ENCODE measurements around the gene MSH3.
"Not testable (repeated sequence)": the region's sequence is repeated elsewhere in the genome, so short reads cannot be mapped to it uniquely, and the experiment has no call there.

Gene MSH3

DNA sequence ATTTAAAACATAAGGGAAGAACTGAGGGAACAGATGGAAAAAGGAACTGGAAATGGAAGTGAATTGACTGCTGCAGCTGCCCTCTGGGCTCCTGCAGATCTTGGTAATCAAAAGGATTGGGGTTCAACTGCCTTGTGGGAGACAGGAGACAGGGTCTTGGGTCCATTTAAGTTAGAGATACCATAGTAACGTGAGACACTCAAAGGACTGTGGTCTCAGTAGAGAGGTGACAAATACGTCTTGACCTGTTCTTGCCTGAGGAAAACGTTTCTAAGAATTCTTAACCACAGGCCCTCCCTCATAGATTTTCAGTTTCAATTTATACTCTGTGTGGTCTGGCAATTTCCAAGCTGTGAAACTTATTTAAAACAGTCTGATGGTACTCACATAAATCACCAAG lies 101.2 kb downstream of the MSH3 start:
- DNase-seq: peak; percentile 20
- peak; percentile 76 for ATAC-seq

DNA sequence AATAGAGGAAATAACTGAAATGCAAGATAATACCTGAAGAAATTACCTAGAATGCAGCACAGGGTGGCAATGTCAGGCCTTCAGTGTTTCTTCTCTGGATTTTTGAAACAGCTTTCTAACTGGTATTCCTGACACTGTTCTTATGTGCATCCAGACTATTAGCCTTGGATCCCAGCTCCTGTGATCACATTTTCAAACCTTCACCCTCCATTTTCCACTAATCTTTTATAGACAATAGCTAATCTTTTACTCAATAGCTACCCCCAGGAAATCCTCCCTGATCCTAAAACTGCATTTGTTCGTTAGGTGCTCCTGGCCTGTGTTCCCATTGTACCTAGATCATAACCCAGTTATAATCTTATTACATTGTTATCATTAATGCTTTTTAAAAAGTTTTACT lies 101.8 kb downstream of the MSH3 start:
- no peak for DNase-seq
- no peak for ATAC-seq

DNA sequence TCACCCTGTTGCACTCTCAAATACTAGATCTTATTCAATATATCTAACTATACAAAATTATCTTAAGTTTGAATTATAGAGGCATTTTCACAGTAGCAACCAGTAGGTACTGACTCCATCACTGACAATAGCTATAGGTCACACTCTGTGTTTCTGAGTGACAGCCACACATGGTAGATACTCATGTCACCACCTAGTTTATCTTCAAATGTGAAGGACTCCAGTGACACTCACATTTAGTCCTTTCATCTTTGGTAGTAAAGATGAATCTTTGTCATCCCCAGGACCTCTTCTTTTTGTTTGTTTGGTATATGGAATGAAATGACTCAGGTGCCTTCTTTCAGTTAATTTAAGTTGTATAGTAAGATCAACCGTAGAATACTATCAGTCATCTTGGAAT lies 102.8 kb downstream of the MSH3 start:
- ATAC-seq: peak; percentile 55
- DNase-seq: no peak

DNA sequence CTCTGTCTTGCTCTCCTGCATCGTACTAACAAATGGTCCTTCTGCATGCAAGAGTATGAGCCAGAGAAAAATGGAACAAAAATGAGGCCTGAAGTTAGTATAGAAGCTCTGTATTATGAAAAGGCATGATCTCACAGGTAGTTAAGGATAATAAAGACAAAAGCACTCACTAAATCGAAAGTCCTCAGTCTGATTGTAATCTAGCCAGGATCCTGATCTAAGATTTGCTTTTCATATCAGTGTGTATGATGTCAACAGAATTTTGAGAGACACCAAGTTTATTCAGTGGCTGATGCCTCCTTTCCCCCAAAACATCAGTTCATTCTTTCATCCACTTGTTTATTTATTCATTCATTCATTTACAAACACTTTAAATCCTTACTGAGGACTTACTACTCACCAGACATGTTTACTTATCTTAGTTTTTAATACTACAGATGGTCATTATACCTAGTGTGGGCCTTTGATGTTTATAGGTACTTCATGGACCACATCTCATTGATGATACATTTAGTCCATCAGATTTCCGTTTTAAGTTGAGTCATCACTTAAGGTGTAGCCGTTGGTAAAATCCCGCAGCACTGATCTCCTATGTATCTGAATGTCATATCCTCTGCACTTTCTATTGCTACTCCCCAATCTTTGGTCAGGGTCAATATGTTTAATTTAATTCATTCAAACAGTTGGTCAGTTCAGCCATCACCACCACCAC lies 105.6 kb downstream of the MSH3 start:
- DNase-seq: no peak
- peak; percentile 38 for ATAC-seq

DNA sequence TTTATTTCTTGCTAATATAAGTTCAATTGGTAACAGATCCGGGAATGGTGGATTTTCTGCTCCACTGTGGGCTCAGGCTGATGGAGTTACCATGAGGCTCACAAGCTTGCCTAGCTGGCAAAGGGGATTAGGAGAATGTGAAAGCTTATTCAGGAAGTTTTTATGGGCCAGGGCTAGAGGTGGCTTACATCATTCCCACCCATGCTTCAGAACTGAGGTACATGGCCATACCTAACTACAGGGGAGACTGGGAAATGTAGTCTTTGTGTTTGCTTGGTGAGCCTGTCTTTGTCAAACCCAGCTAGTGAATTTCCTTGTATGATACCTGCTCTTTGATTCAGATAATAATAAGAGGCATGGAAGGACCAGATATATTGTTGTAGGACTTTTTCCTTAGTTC lies 106.2 kb downstream of the MSH3 start:
- ATAC-seq (no peak), DNase-seq (no peak)

DNA sequence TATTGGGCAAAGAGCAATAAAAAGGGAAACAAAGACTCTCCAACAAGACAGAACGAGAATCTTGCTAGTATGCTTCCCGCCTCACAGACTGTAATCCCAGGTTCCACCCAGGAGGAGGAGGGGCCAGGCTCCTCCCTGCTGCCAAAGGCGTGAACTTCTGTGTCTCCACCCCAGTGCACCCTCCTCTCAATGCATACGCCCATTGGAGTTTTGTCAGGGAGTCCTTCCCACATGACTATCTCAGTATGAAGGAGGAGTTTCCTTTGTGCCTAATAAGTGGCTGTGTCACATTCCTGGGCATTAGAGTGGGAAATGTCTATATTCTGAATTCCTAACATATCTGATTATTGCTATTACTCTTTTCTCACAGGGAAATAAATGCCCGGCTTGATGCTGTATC lies 106.7 kb downstream of the MSH3 start:
- DNase-seq (no peak), ATAC-seq (no peak)

DNA sequence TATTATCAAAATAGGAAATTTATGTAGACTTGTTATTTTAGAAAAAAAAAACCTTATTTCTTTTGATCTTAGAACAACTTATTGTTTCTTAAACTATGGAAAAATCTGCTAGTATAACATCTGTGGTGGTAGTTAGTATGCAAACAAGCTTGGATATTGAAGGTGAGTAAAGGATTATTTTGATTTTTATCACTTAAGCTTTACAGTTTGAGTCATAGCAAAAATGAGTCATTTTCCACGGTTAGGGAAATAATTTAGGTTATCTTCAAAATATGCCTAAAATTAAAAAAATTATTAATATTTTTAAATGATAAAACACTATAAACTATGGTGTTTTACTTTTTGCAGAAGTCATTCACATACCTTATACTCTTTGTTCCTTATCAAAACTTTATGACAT lies 107.5 kb downstream of the MSH3 start:
- no peak for DNase-seq
- no peak for ATAC-seq

DNA sequence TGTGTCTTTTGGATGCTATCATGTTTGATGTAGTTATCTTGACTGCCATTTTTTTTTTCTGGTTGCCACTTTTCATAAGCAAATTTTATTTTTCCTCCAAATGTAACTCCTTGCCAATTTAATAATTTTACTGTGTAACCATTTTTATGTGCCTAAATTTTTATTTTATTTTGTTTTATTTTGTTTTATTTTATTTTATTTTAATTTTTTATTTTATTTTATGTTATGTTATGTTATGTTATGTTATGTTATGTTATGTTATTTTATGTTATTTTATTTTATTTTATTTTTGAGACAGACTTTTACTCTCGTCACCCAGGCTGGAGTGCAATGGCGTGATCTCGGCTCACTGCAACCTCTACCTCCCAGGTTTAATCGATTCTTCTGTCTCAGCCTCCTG lies 108.1 kb downstream of the MSH3 start:
- DNase-seq (no peak), ATAC-seq (no peak)

DNA sequence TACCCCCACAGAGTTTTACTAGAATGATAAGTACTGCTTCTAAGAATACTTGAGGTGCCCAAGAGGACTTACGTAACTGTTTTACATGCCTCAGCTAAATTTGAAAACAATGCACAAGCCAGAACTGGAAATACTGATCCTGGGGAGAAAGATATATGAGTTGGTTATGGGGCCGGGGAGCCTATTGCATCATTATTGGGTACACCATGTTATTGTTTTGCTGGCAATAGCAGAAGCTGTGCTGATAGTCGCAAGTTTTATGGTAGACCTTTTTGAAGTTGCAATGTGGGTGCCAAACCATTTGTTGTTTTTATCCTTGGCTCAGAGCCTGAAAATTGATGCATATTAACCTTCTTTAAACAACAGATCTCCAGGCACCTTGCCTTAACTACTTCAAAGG lies 108.8 kb downstream of the MSH3 start:
- no peak for DNase-seq
- ATAC-seq: no peak

DNA sequence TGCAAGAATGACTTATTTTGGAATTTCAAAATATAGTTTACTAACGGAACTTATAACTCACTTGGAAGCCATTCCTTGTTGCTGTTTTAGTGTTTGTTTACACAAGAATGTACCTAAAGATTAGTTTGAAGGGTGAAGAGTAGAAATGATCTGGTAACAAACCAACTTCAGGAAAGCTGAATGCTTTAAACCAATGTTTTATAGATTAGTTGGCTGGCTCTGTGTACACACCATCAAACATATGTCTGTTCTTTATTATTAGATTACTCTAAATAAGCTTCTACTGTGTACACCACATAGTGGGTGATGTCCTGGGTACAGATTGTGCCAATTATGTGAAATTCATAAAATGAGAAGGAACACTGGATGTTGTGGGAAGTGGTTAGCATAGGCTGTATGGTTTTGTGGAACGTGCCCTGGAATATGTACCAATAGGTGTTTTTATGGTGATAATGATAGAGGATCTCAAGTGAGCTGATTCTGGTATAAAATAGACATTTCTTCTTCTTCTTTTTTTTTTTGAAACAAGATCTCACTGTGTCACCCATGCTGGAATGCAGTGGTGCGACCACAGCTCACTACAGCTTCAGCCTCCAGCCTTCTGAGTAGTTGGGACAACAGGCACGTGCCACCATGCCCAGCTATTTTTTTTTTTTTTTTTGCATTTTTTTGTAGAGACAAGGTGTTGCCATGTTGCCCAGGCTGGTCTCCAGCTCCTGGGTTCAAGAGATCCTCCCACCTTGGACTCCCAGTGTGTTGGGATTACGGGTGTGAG lies 109.6 kb downstream of the MSH3 start:
- ATAC-seq (no peak), DNase-seq (no peak)

DNA sequence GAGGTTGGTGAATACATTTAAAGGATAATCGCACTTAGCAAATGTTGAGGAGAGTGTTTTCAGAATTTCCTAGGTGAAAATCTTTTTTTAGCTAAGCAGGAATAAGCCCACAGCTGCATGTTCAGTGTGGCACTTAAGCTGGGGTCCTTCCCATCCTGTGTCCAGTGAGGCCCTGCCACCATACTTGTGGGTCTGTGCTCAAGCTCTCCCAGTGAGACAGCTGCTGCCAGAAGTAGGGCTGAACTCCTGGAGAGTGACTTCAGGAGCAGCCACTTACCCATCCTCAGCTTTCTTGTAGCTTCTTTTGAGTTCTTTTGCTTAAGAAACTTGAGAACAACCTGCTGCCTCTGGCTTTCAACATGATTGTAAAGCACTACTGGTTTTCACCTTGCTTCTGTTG lies 110.3 kb downstream of the MSH3 start:
- no peak for ATAC-seq
- no peak for DNase-seq

DNA sequence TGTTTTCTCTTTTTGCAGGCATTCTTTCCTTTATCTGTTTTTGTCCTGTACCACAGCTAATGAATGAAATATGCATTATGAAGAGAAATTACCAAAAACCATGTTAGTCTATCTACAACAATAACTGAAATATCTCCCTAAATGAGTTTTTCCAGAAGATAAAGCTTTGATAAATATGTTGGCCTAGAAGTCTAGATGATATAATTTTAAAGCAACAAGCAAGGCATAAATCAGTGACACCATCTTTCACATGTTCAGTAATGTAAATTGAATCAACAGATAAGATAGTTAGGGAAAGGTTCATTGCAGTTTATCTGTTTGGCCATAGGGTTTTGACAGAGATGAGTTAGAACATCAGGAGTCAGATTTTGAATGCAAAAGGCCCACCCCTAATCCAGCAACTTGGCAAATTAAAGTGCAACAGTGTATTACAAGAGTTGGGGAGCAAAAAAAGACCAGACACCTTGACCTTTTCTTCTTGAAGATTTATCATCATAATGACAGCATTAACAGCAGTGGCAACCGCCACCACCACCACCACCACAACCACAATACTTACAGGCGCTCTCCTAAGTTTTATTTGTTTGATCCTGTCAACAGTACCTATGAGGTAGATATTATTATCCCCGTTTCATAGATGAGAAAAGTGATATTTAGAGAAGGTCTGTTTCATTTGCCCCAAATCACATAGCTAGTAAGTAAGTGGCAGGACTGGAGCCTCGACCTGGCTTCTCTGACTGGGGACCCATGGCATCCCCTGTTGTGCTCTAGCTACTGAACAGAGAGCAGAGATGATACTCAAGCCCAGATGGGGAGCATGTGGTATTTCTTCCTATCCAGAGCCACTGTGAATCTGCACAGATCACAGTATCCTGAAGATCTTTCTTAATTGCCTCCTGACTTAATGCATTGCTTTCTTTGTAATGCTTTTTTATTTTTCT lies 123.2 kb downstream of the MSH3 start:
- peak; percentile 21 for DNase-seq
- peak; percentile 58 for ATAC-seq

DNA sequence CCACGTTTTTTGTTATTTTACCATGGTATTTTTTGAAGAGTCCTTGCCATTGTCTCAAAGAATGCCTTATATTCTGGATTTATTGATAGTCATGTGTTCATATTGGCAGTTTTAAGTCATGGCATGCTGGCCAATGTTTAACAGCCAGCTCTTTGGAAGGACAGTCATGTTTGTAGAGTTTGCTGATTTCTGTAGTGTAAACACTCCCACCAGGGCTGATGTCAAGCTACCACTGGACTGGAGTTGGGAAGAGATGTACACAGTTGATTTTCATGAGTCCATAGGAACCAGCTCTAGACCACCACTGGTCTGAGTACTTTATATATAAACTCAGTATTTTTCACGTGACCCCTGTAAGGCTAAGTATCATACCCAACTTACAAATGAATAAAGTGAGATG lies 125.6 kb downstream of the MSH3 start:
- no peak for ATAC-seq
- no peak for DNase-seq

DNA sequence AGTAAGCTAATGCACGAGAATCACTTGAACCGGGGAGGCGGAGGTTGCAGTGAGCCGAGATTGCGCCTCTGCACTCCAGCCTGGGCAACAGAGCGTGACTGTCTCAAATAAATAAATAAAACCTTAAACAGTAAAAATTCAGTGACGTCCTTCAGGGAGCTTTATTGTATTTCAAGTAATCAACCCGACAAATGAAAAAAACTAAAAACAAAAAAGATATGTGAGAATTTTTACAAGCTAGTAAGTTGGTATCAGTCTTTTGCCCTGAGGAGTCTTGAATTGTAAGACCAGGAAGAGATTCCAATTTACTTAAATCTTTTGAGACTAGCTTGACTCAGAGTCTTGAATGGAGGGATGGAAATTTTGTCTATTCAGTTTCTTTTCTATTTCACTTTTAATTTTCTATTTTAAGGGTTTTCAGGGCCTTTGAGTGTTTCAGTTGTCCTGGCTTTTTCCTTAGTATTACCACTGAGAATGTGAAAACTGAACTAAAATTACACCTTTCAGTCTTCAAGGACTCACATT lies 126.4 kb downstream of the MSH3 start:
- DNase-seq (no peak), ATAC-seq (no peak)

DNA sequence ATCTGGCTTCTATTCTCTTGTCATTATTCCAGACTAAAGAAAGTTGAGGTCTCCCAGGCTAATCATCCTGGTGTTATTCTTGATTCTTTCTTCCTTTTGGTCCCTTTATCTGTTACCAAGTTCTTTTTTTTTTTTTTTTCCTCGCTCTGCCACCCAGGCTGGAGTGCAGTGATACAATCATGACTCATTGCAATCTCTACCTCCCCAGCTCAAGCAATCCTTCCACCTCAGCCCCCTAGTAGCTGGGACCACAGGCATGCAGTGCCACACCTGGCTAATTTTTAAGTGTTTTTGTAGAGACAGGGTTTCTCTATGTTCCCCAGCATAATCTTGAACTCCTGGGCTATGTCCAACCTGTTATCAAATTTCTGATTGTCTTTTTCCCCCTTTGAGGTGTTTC lies 126.9 kb downstream of the MSH3 start:
- DNase-seq (no peak), ATAC-seq (peak; percentile 86)

DNA sequence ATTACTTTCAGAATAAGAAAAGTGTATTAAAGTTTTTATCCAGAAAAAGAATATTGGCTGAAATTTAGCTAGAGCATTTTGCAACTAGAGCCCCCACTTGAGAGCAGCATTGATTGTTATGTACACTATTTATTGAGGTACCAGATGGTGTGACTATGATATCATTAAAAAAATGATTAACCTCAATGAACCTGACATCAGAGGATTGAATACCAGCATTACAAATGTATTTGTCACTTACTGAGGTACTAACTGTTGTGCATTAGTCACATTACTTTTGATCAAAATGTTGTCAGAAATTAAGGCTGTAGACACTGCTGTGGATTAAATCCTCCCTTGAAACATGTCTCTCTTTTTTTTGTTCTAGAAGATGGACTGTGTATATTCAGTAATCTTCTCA lies 128.2 kb downstream of the MSH3 start:
- ATAC-seq: no peak
- no peak for DNase-seq

DNA sequence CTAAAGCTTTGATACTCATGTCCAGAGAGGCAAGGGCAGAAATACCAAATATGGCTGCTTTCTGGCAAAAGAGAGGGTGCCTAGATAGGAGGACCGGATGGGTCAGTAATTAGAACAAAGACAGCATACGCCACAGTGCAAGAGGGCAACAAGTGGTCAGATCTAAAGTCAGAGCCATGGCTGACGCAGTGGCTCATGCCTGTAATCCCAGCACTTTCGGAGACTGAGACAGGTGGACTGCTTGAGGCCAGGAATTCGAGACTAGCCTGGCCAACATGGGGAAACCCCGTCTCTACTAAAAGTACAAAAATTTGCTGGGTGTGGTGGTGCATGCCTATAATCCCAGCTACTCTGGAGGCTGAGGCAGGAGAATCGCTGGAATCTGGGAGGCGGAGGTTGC lies 129.3 kb downstream of the MSH3 start:
- not testable (repeated sequence) for DNase-seq, ATAC-seq

DNA sequence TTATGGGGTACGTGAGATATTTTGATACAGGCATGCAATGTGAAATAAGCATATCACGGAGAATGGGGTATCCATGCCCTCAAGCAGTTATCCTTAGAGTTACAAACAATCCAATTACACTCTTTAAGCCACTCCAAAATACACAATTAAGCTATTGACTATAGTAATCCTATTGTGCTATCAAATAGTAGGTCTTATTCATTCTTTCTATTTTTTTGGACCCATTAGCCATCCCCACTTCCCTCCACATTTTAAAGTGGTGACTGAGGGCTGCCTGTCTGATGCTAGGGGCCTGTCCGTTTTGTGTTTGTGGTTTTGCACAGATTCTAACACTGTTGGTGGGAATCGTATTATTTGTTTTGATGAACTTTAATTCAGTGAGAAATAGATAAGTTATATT lies 130.0 kb downstream of the MSH3 start:
- no peak for DNase-seq
- no peak for ATAC-seq

DNA sequence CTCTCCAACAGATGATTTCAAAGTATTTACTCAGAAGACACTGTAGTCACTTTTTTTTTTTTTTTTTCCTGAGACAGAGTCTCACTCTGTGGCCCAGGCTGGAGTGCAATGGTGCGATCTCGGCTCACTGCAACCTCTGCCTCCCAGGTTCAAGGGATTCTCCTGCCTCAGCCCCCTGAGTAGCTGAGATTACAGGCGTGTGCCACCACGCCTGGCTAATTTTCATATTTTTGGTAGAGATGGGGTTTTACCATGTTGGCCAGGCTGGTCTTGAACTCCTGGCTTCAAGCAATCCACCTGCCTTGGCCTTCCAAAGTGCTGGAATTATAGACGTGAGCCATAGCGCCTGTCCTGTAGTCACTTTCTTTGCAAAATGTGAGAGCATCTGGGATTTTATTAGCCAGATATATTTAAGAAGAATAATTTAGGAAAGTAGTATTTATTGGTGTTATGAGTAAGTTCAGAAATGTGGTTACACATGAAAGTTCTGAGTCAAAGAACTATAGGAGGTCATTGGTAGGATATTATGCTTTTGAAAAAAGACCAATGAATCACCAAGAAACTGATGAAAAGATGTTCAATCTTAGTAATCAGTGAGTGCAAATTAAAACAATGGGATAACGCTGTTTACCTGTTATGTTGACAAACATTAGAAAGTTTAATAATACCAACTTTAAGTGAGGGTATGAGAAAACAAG lies 135.0 kb downstream of the MSH3 start:
- not testable (repeated sequence) for DNase-seq
- ATAC-seq: peak; percentile 84

DNA sequence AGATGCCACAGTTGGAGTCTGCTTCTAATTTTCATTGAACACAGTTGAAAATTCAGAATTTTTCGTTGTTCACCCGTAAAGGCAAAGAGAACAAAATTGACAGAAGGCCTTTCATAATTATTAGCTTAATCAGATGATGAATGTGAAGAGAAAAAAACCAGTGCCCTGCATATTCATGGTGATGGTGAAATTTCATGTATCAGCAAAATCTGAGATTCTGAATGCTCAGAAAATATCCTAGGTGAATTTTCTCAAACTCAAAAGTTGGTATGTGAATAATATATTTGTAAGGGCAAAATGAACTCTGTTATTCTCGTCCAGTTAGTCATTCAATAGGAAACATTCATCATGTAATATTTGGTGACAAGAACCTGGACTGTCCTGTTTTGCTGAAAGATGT lies 136.2 kb downstream of the MSH3 start:
- DNase-seq (no peak), ATAC-seq (no peak)

DNA sequence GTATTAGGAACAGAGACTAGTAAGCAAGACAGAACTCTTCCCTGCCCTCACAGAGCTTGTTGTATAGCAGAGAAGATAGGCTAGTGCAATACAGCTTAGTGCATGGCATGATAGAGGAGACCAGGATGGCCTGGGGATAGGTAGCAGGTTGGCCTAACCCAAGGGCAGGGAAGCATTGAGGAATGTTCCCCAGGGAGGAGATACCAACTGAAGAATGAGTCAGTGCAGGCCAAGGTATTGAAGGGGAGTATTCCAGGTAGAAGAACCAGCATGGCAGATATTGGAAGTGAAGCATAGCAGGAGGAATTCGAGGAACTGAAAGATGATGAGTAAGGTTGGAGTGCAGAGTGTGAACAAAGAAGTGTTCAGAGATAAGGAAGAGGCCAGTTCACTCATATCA lies 138.9 kb downstream of the MSH3 start:
- ATAC-seq (no peak), DNase-seq (no peak)

DNA sequence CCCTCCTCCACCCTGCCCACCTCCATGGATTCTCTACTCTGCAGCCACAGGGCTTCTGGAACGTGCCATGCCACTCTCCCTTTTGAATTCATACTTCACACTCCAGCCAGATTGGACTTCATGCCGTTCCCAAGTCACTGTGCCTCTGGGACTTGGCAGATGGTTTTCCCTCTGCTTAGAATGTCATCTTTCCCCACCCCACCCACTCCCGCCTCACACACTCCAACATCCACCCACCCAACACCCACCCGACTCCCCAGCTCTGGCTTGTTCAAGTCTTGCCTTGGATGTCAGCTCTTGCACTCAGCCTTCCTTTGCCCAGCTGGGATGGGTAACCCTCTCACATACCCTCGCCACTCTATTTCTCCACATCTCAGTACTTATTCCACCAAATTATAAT lies 142.4 kb downstream of the MSH3 start:
- DNase-seq (no peak), ATAC-seq (no peak)

Measured in stimulated activated naive CD8-positive, alpha-beta T cell treated with anti-CD3 and anti-CD28 coated beads, Interleukin-15, Interleukin-2, amounts not matched to agents 100 U/mL and 50 U/mL, for 24 hours (primary cell).